HepG2 (cell line): ENCODE results near the gene ZBTB20. TPM values are rescaled to one million over a fixed set of nuclear protein-coding genes. Genes with fewer than 3 reads are reported as not detected.

Experiments used
- ATAC-seq: fragments of 200-7000 bp; cut with Tn5 transposase; 3 replicates; pipeline ENCODE4 v1.9.1; 2020; ENCODE audit warnings: mild to moderate bottlenecking, moderate library complexity
- BruUV-seq: library from RNA; stranded (reverse); fragments of 400-500 nt; replicated peaks from 2 replicates; lab custom pipeline; 2021; lab: Mats Ljungman, UMichigan
- CTCF ChIA-PET: fragments of 300-600 bp; formaldehyde crosslinking; extraction: SDS; loops from one replicate; lab custom pipeline; 2021; ENCODE audit warnings: low total read pairs, inconsistent platforms, low intra/inter-chr PET ratio; lab: Yijun Ruan, JAX
- POLR2A ChIA-PET: fragments of 350-600 bp; sonication (Branson Sonifier 250); formaldehyde crosslinking; loops from one replicate; lab custom pipeline; 2020; ENCODE audit warnings: antibody characterized with exemption, inconsistent platforms; lab: Yijun Ruan, JAX
- DNase-seq: peaks from one replicate; pipeline ENCODE4 v3.0.0-alpha.2; 2015; ENCODE audit warnings: low spot score
- FAIRE-seq: peaks from 3 replicates; lab custom pipeline; 2011; peaks lifted over from hg19 to GRCh38; lab: Jason Lieb, UNC
- H2AFZ ChIP-seq: one replicate; pipeline ENCODE4 v1.6.1; 2011; ENCODE audit warnings: low read length, inconsistent platforms
- H3K27ac ChIP-seq: fragments of 300-600 bp; 3 replicates; pipeline ENCODE4 v1.8.0; 2011; ENCODE audit warnings: mixed run types, mild to moderate bottlenecking, mixed read lengths, low read length, inconsistent platforms; ENCODE audit not compliant: insufficient read depth; ENCODE audit errors: extremely low read length
- H3K27me3 ChIP-seq, 2 experiments: fragments of 200-600 bp in 1 of 2; 2 replicates in 1 of 2; 3 replicates in 1 of 2; pipeline versions ENCODE4 v1.6.0 to v1.8.0; 2011; ENCODE audit warnings: low read length in 2 of 2, mild to moderate bottlenecking in 2 of 2, moderate library complexity in 2 of 2, inconsistent platforms in 1 of 2; ENCODE audit not compliant: insufficient read depth in 2 of 2, control insufficient read depth in 1 of 2
- H3K36me3 ChIP-seq, 2 experiments: fragments of 200-600 bp in 1 of 2; replicated peaks in 1 of 2; 2 replicates in 1 of 2; 3 replicates in 1 of 2; pipeline versions ENCODE4 v1.5.1 to v1.8.0; 2011; ENCODE audit warnings: low read length in 2 of 2, inconsistent platforms in 1 of 2; ENCODE audit not compliant: insufficient read depth in 2 of 2, control insufficient read depth in 1 of 2
- H3K4me1 ChIP-seq: 2 replicates; pipeline ENCODE4 v1.5.1; 2012; ENCODE audit warnings: low read length, inconsistent platforms; ENCODE audit not compliant: insufficient read depth
- H3K4me2 ChIP-seq: 2 replicates; pipeline ENCODE4 v1.6.0; 2011; ENCODE audit warnings: low read depth, low read length, inconsistent platforms
- H3K4me3 ChIP-seq, 3 experiments: fragments of 200-600 bp in 1 of 3; sonication (generic), shearing (Covaris generic) in 1 of 3; replicated peaks in 1 of 3; 2 replicates each; pipeline ENCODE4 v1.5.1; 2011 to 2016; ENCODE audit warnings: low read length in 3 of 3, inconsistent platforms in 2 of 3, low read depth in 2 of 3, mild to moderate bottlenecking in 2 of 3, control low read depth in 1 of 3, mixed read lengths in 1 of 3; ENCODE audit not compliant: insufficient read depth in 1 of 3
- H3K79me2 ChIP-seq: one replicate; pipeline ENCODE4 v1.6.1; 2011; ENCODE audit warnings: low read length, inconsistent platforms; ENCODE audit not compliant: insufficient read depth
- H3K9ac ChIP-seq: 2 replicates; pipeline ENCODE4 v1.6.0; 2011; ENCODE audit warnings: mild to moderate bottlenecking, low read depth, low read length, inconsistent platforms; ENCODE audit not compliant: insufficient read depth
- H3K9me3 ChIP-seq: 2 replicates; pipeline ENCODE4 v1.5.1; 2012; ENCODE audit warnings: mild to moderate bottlenecking, low read length
- H4K20me1 ChIP-seq: 2 replicates; pipeline ENCODE4 v1.6.0; 2011; ENCODE audit warnings: inconsistent platforms, mild to moderate bottlenecking, low read length, moderate library complexity; ENCODE audit not compliant: insufficient read depth
- DNMT1 ChIP-seq: sonication (generic); formaldehyde crosslinking; IDR thresholded peaks from 2 replicates; pipeline ENCODE4 v1.5.1; 2020; ENCODE audit warnings: mild to moderate bottlenecking, missing genetic modification reagents
- MLLT10 ChIP-seq: sonication (generic); formaldehyde crosslinking; IDR thresholded peaks from 2 replicates; pipeline ENCODE4 v1.4.0; 2020; ENCODE audit warnings: missing genetic modification reagents
- SRY ChIP-seq: sonication (generic); formaldehyde crosslinking; IDR thresholded peaks from 2 replicates; pipeline ENCODE4 v1.8.0; 2022; ENCODE audit warnings: mild to moderate bottlenecking, missing genetic modification reagents
- ZNF709 ChIP-seq: sonication (generic); formaldehyde crosslinking; IDR thresholded peaks from 2 replicates; pipeline ENCODE4 v1.5.0; 2020; ENCODE audit warnings: mild to moderate bottlenecking, missing genetic modification reagents
- WGBS: methylation state at CpG from one replicate; pipeline ENCODE4 v1.1.6; 2017; ENCODE audit warnings: low lambda C conversion rate; 5-methylcytosine and 5-hydroxymethylcytosine counted together
- in situ Hi-C: cut with HindIII; loops from 2 replicates; pipeline ENCODE4 v1.10.0; 2017; ENCODE audit warnings: low pct_unique_long_range_greater_than_20kb; ENCODE audit not compliant: extremely low pct_ligation_motif_present
- intact Hi-C: fragments of 100-400 bp; cut with micrococcal nuclease; formaldehyde crosslinking; loops from one replicate; pipeline ENCODE4 v1.10.0; 2022; ENCODE audit not compliant: unreplicated experiment
- polyA plus RNA-seq, 8 experiments: library from polyadenylated mRNA; depleted of rRNA in 3 of 8; stranded (reverse) in 7 of 8; unstranded in 1 of 8; fragments of >200 nt; fragmentation: Illumina TruSeq in 4 of 8; extraction: Trizol in 4 of 8; gene quantifications; 2 replicates each; pipeline versions ENCODE4 v1.2.1 to v1.2.3, GENCODE V29; 2011 to 2016; ENCODE audit warnings: low read depth in 4 of 8, missing spikeins in 1 of 8, mixed read lengths in 1 of 8; ENCODE audit not compliant: insufficient read depth in 1 of 8
- total RNA-seq, 5 experiments: library from RNA; depleted of rRNA; stranded (reverse); fragments of >200 nt; fragmentation: Illumina TruSeq; extraction: Trizol; gene quantifications; 2 replicates each; pipeline ENCODE4 v1.2.3, GENCODE V29; 2016; ENCODE audit warnings: low read depth in 1 of 5

ZBTB20 gene
- total and polyA plus RNA-seq, 2 of the 13 experiments (the other 11 are each of a cell fraction or from before 2014, with no cell fraction given): 1.9 to 8.8 TPM

GRCh38 chr3:114646526-114646925 lies 500.6 kb downstream of the ZBTB20 start:
- H3K27me3 ChIP-seq: no peaks in the 10 kb centered on the region
- no peak overlapping the region for H2AFZ ChIP-seq
- WGBS: 97% methylated on average over 2 of the region's 2 CpGs
- H3K36me3 ChIP-seq: no peaks in the 10 kb centered on the region
- no peak for FAIRE-seq
- DNase-seq: no peak
- ChIA-PET CTCF (no interaction called here), POLR2A (no interaction called here)
- H3K4me1 ChIP-seq: 0 out of 2 replicates have a peak, but pooled peaks cover 6% of the 10 kb centered on the region
- in situ Hi-C loops: no loop called here
- no peak overlapping the region for H3K9ac ChIP-seq
- no peak for ATAC-seq
- H3K4me2 ChIP-seq: no peak overlapping the region
- no peaks in the 10 kb centered on the region for H3K9me3 ChIP-seq
- no peak overlapping the region for H3K27ac ChIP-seq
- no peaks in the 10 kb centered on the region for H4K20me1 ChIP-seq
- no peak for TF ChIP-seq MLLT10 (CRISPR knock-in tag)
- no peak for TF ChIP-seq SRY (CRISPR knock-in tag)
- TF ChIP-seq, all 625 proteins: peak for 0
- BruUV-seq: no TSS peak
- intact Hi-C loops: no loop called here
- no peak overlapping the region for H3K4me3 ChIP-seq
- no peaks in the 10 kb centered on the region for H3K79me2 ChIP-seq

DNA sequence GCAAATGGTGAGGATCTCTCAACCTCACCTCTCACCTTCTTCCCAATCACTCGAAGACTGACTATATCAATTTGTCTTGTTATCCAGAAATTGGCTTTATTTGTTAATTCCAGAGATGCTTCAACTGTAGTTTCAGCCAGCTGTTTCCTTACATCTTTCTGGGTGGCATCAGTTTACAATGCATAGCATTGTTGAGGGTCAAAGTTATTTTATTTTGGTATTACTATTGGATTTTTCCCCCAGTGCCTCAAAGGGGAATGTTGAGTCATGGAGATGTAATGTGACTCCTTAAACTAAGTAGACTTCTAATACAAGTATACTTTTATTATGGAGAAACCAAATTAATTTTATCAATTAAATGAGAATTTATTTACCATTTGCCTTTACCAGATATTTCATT lies 501.7 kb downstream of the ZBTB20 start:
- intact Hi-C loops: no loop called here
- DNase-seq (peak; percentile 1), FAIRE-seq (no peak), ATAC-seq (no peak)
- in situ Hi-C loops: no loop called here
- Histone ChIP-seq H2AFZ (no peak overlapping the region), H3K9ac (no peak overlapping the region), H3K36me3 (no peaks in the 10 kb centered on the region), H3K27me3 (no peaks in the 10 kb centered on the region), H3K27ac (no peak overlapping the region), H3K9me3 (no peaks in the 10 kb centered on the region), H3K4me2 (no peak overlapping the region), H3K79me2 (no peaks in the 10 kb centered on the region), H3K4me1 (0 out of 2 replicates have a peak, but pooled peaks cover 6% of the 10 kb centered on the region), H3K4me3 (no peak overlapping the region), H4K20me1 (no peaks in the 10 kb centered on the region)
- POLR2A ChIA-PET: no interaction called here
- CTCF ChIA-PET: no interaction called here
- TF ChIP-seq DNMT1 (CRISPR knock-in tag) (no peak), ZNF709 (CRISPR knock-in tag) (no peak)
- 79% methylated on average over 1 of the region's 1 CpG for WGBS
- no TSS peak for BruUV-seq
